NB4 (cell line): ENCODE results near the gene SRGAP2B.
"Not testable (repeated sequence)": the region's sequence is repeated elsewhere in the genome, so short reads cannot be mapped to it uniquely, and the experiment has no call there.

Source experiments
- POLR2A ChIP-seq: IDR thresholded peaks from 2 replicates; pipeline ENCODE4 v1.6.1; 2011; ENCODE audit warnings: mild to moderate bottlenecking; ENCODE audit not compliant: insufficient read length; ENCODE audit errors: extremely low read depth
- TF ChIP-seq, protein P1 (sequence below): IDR thresholded peaks from one replicate; pipeline ENCODE4 v1.5.1; 2012; ENCODE audit warnings: low read depth, low read length
- TF ChIP-seq, protein P2 (sequence below): IDR thresholded peaks from 2 replicates; pipeline ENCODE4 v1.6.1; 2011; ENCODE audit warnings: low read depth, low read length

DNA sequence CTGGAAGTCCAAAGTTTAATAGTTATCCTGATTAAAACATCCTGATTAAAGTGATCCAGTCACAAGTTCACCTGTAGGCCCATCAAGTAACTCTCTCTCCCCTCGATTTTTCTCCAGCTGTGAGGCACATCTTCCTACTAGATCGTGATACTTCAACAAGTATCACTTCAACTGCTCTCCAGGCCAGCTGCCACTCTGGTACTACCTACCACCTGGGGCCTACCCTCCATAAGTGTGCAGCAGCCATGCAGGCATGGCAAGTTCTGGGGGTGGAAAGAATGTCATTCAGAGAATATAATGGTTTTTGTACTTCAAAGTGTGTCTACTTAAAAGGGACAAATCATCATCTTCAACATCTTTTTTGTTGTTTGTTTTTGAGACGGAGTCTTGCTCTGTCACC, 14.9 kb downstream of the SRGAP2B start:
- TF ChIP-seq, protein P1, sequence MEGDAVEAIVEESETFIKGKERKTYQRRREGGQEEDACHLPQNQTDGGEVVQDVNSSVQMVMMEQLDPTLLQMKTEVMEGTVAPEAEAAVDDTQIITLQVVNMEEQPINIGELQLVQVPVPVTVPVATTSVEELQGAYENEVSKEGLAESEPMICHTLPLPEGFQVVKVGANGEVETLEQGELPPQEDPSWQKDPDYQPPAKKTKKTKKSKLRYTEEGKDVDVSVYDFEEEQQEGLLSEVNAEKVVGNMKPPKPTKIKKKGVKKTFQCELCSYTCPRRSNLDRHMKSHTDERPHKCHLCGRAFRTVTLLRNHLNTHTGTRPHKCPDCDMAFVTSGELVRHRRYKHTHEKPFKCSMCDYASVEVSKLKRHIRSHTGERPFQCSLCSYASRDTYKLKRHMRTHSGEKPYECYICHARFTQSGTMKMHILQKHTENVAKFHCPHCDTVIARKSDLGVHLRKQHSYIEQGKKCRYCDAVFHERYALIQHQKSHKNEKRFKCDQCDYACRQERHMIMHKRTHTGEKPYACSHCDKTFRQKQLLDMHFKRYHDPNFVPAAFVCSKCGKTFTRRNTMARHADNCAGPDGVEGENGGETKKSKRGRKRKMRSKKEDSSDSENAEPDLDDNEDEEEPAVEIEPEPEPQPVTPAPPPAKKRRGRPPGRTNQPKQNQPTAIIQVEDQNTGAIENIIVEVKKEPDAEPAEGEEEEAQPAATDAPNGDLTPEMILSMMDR: not testable (repeated sequence)
- TF ChIP-seq, protein P2, sequence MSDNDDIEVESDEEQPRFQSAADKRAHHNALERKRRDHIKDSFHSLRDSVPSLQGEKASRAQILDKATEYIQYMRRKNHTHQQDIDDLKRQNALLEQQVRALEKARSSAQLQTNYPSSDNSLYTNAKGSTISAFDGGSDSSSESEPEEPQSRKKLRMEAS: not testable (repeated sequence)
- TF ChIP-seq POLR2A: not testable (repeated sequence)
